Putamen (tissue), 1 donor: ENCODE measurements around the gene MARVELD1.
"Not testable (repeated sequence)": the region's sequence is repeated elsewhere in the genome, so short reads cannot be mapped to it uniquely, and the experiment has no call there.

Source experiments
- DNase-seq: peaks from one replicate; pipeline ENCODE4 v3.0.0-alpha.2; 2016; ENCODE audit warnings: low spot score

Gene MARVELD1

GRCh38 chr10:97713339-97713825 lies at the start of gene MARVELD1:
TSS of gene MARVELD1 (plus strand) at chr10:97713730. CDS start at chr10:97713877, 147 bp downstream.
- DNase-seq, result peak; percentile 49

GRCh38 chr10:97664282-97664850 lies 49.2 kb upstream of the MARVELD1 start:
- DNase-seq, result no peak

- DNase-seq, result no peak
Observed at GRCh38 chr10:97666992-97667391, 46.5 kb upstream of the MARVELD1 start.

GRCh38 chr10:97667463-97667862 lies 46.1 kb upstream of the MARVELD1 start:
- DNase-seq, result no peak

- no peak for DNase-seq
Observed at GRCh38 chr10:97669571-97669970, 44.0 kb upstream of the MARVELD1 start.

GRCh38 chr10:97673736-97674525 lies 39.6 kb upstream of the MARVELD1 start:
- DNase-seq, result peak; percentile 75

- DNase-seq, result no peak
Observed at GRCh38 chr10:97675222-97675621, 38.3 kb upstream of the MARVELD1 start.

GRCh38 chr10:97676770-97677581 lies 36.6 kb upstream of the MARVELD1 start:
- peak; percentile 67 for DNase-seq

GRCh38 chr10:97679594-97679993 lies 33.9 kb upstream of the MARVELD1 start:
- DNase-seq, result no peak

- DNase-seq, result no peak
Observed at GRCh38 chr10:97682042-97682441, 31.5 kb upstream of the MARVELD1 start.

- DNase-seq, result no peak
Observed at GRCh38 chr10:97683556-97684367, 29.8 kb upstream of the MARVELD1 start.

- DNase-seq, result not testable (repeated sequence)
Observed at GRCh38 chr10:97684368-97684713, 29.2 kb upstream of the MARVELD1 start.

- no peak for DNase-seq
Observed at GRCh38 chr10:97684866-97685394, 28.6 kb upstream of the MARVELD1 start.

- no peak for DNase-seq
Observed at GRCh38 chr10:97685395-97685958, 28.1 kb upstream of the MARVELD1 start.

- DNase-seq, result no peak
Observed at GRCh38 chr10:97686301-97686961, 27.1 kb upstream of the MARVELD1 start.

GRCh38 chr10:97686962-97687784 lies 26.4 kb upstream of the MARVELD1 start, which contains the start of gene AVPI1:
TSS of gene AVPI1 (minus strand) at chr10:97687241. CDS start at chr10:97679905, 7,336 bp downstream.
- DNase-seq, result peak; percentile 92

GRCh38 chr10:97687785-97688781 lies 25.4 kb upstream of the MARVELD1 start:
- DNase-seq, result no peak

- no peak for DNase-seq
Observed at GRCh38 chr10:97689559-97690020, 23.9 kb upstream of the MARVELD1 start.
